Epithelial cell of esophagus (primary cell): ENCODE measurements around the gene CAMKMT.

Source experiments
- DNase-seq: peaks from one replicate; pipeline ENCODE4 v3.0.0; 2010; ENCODE audit warnings: low read depth
- H3K4me3 ChIP-seq: 2 replicates; pipeline ENCODE4 v1.5.1; 2011; ENCODE audit warnings: mild to moderate bottlenecking, low read length, control low read depth
- TF ChIP-seq, protein P1 (sequence below): IDR thresholded peaks from 2 replicates; pipeline ENCODE4 v1.5.1; 2011; ENCODE audit warnings: low read depth, mild to moderate bottlenecking, low read length, control low read depth, inconsistent platforms; ENCODE audit not compliant: insufficient read depth; ENCODE audit errors: missing control alignments

CAMKMT gene

DNA sequence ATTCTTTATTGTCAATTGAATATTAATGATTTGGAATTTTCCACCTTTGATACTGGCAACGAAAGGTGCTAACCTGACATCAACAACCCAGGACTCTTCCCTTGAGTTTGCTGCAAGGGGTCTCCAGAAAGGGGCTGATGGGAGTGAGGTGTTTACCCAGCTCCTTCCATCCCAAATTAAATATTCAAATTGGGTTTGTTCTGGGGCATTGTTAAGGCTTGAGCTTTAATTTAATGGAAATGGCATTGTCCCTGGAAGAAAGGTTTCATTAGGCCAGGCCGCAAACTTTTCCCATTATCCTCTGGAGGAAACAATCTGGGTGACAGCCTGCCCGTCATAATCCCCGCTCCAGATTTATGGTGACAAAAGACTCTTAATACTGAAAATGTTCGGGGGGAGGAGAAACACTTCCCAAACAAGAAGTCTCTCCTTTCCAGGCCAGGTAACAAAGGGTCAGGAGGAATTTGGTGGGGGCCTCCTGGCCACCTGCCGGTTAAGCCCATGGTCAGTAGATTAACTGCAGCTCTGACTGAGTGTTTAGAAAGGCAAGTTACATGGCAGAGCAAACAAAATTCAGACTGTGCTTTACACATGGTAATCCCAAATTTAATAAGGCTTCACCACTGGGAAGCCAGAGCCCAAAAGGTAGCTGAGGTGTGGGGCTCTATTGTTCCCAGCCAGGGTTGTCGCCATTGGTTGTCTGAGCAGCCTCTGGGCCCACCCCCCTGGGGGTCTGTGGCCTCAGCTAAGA lies 428.4 kb downstream of the CAMKMT start:
- no peak overlapping the region for H3K4me3 ChIP-seq
- no peak for DNase-seq
- TF ChIP-seq, protein P1, sequence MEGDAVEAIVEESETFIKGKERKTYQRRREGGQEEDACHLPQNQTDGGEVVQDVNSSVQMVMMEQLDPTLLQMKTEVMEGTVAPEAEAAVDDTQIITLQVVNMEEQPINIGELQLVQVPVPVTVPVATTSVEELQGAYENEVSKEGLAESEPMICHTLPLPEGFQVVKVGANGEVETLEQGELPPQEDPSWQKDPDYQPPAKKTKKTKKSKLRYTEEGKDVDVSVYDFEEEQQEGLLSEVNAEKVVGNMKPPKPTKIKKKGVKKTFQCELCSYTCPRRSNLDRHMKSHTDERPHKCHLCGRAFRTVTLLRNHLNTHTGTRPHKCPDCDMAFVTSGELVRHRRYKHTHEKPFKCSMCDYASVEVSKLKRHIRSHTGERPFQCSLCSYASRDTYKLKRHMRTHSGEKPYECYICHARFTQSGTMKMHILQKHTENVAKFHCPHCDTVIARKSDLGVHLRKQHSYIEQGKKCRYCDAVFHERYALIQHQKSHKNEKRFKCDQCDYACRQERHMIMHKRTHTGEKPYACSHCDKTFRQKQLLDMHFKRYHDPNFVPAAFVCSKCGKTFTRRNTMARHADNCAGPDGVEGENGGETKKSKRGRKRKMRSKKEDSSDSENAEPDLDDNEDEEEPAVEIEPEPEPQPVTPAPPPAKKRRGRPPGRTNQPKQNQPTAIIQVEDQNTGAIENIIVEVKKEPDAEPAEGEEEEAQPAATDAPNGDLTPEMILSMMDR, result no peak

DNA sequence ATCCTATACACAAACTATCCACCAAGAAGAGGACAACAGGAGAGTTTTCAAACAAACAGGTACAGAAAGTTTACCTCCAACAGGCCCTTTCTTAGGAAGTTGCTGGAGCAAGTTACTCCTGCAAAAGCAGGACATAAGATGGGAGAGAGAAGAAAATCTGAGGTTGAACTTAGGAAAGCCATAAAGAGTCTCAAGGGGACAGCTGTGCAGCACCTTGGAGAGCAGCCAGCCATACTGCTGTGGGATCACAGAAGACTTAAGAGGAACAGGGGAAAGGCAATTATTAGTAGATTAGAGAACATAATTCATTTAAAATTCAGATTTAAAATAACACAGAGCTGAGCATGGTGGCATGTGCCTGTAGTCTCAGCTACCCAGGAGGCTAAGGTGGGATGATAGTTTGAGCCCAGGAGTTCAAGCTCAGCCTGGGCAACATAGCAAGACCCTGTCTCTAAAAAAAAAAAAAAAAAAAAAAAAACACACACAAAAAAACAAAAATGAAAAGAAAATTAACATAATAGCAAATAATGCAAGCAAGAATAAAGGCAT lies 431.6 kb downstream of the CAMKMT start:
- no peak overlapping the region for H3K4me3 ChIP-seq
- TF ChIP-seq, protein P1, result no peak
- DNase-seq, result peak; percentile 65

DNA sequence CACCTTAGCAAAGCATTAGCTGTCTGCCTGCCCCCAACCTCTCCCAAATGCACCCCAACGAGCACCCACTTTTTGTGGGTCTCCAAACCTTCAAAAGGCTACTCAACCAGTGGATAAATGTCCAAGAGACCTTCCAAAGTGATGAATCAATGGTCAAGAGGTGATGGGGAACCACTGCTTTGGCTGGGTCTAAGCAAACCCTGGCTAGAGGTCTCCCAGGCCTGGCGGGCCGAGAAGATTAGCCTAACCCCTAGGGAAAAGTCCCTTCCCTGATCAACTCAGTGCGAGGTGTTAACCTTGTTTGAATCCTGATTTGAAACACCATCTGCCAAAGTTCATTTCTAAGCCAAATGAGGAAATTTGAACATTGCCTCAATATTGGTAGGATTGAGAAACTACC lies 435.0 kb downstream of the CAMKMT start:
- TF ChIP-seq, protein P1, result no peak
- DNase-seq, result no peak
- no peak overlapping the region for H3K4me3 ChIP-seq

DNA sequence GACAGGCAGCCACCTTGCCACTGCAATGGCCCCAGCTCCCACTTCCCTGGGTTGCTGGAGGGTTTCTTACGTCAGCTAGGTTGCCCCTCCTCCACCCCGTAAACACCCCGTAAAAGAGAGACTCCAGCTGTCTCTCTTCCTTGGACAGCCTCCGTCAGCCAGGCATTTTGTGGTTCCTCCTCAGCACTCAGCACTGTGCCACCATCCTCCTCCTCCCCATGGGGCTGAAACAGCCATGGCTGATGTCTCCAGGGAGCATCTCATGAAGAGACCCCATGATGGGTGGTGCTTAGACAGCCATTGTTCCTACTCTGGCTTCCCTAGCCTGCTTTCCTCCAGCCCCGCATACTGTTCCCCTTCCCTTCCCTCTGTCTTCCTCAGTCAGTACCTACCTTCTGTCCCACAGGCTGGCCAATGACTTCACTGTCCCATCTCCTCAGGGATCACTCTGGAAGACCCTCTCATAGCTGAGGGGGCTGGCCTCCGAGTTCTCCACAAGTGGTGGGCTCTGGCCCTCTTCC lies 436.5 kb downstream of the CAMKMT start:
- no peak for DNase-seq
- TF ChIP-seq, protein P1, result no peak
- no peak overlapping the region for H3K4me3 ChIP-seq

DNA sequence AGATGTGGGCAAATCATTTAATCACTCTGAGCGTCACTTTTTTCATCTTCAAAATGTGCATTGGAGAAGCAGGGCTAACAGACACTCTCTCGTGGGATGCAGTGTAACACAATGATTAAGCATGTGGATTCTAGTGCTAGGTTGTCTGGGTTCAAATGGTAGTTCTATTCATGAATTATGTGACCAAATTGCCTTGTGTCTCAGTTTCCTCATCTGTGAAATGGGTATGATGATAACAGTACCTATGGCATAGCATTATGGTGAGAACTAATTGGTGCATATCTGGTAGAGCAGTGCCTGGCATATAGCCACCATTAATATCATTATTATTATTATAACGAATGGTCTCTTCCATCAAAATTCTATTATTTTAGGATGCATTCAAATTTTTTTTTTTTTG lies 437.4 kb downstream of the CAMKMT start:
- H3K4me3 ChIP-seq, result no peak overlapping the region
- TF ChIP-seq, protein P1, result no peak
- no peak for DNase-seq

DNA sequence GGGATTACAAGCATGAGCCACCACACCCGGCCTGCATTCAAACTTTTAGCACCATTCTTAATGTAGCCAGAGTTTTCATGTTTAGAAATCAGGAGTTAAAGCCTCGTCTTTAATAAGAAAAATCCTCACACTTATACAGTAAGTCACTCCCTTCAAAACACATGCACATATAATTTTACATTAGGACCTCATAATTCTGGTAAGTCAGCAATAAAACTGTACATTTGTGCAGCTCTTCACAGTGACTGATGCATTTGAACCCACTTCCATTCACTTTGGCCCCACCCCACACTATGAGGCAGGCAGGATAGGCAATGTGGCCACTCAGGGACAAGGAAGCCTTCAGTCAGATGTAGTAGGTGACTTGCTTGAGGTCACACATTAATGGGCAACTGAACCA lies 438.0 kb downstream of the CAMKMT start:
- no peak for DNase-seq
- no peak overlapping the region for H3K4me3 ChIP-seq
- TF ChIP-seq, protein P1, result no peak

DNA sequence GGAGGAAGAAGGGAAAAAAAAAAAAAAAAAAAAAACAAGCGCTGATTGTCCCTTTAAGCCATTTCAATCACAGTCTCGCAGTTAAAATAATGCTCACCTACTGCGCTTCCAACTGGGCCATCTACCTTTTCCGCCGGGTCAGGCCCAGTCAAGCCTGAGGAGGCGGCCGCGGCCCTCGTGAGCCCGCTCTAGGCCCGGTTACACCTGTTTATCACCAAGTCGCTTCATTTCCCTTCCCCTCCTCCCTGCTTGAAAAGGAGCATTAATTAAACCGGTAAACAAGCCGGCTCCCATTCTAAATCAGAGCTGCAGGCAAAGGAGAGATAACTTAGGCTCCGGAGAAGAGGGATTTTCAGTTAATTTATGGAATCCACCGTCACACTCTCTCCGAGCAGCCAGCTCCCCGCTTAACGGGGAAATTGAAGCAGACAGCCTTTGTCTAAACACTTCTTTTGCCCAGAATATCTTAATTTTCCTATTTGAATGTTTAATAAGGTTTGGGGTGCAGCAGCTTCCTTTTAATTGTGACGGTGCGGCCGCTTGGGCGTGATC lies 439.6 kb downstream of the CAMKMT start:
- H3K4me3 ChIP-seq, result no peak overlapping the region
- DNase-seq, result no peak
- TF ChIP-seq, protein P1, result no peak
